Kidney tubule cell (primary cell): ENCODE results near the gene PYCARD.
A peak's percentile ranks its signal among the peaks of the same experiment; 100 is the strongest.
"Not testable (repeated sequence)": the region's sequence is repeated elsewhere in the genome, so short reads cannot be mapped to it uniquely, and the experiment has no call there.

ENCODE experiments used
- DNase-seq: peaks from one replicate; pipeline ENCODE4 v3.0.0-alpha.2; 2018; ENCODE audit warnings: low spot score

PYCARD gene

GRCh38 chr16:31202414-31203375 lies at the start of gene PYCARD:
Gene PYCARD, minus strand, starts transcription at chr16:31202760. Its CDS starts 70 bp downstream, at chr16:31202690.
- peak; percentile 51 for DNase-seq

GRCh38 chr16:31251435-31251834 lies 48.9 kb upstream of the PYCARD start:
- no peak for DNase-seq

- DNase-seq = no peak
These were observed 48.3 kb upstream of the PYCARD start for GRCh38 chr16:31250782-31251384.

- DNase-seq = no peak
These were observed 45.8 kb upstream of the PYCARD start for GRCh38 chr16:31248344-31248743.

- no peak for DNase-seq
These were observed 43.7 kb upstream of the PYCARD start for GRCh38 chr16:31246296-31246695.

- DNase-seq = not testable (repeated sequence)
These were observed 43.0 kb upstream of the PYCARD start for GRCh38 chr16:31245598-31245997.

- DNase-seq = no peak
These were observed 41.4 kb upstream of the PYCARD start for GRCh38 chr16:31243734-31244670.

- no peak for DNase-seq
These were observed 39.6 kb upstream of the PYCARD start for GRCh38 chr16:31242206-31242605.

- DNase-seq = no peak
These were observed 35.5 kb upstream of the PYCARD start for GRCh38 chr16:31238041-31238440.

GRCh38 chr16:31229501-31229900 lies 26.9 kb upstream of the PYCARD start:
- DNase-seq = no peak

GRCh38 chr16:31228206-31228605 lies 25.6 kb upstream of the PYCARD start:
- DNase-seq = no peak

- no peak for DNase-seq
These were observed 22.6 kb upstream of the PYCARD start for GRCh38 chr16:31225193-31225592.

- DNase-seq = no peak
These were observed 21.8 kb upstream of the PYCARD start for GRCh38 chr16:31224092-31224955.

- no peak for DNase-seq
These were observed 20.5 kb upstream of the PYCARD start for GRCh38 chr16:31223044-31223443.

GRCh38 chr16:31221357-31222160 lies 19.0 kb upstream of the PYCARD start:
- no peak for DNase-seq

- DNase-seq = no peak
These were observed 16.7 kb upstream of the PYCARD start for GRCh38 chr16:31219154-31219741.

- no peak for DNase-seq
These were observed 14.6 kb upstream of the PYCARD start for GRCh38 chr16:31217136-31217530.

GRCh38 chr16:31216422-31217135 lies 14.0 kb upstream of the PYCARD start, which contains the start of gene PYDC1:
Gene PYDC1, minus strand, starts transcription at chr16:31217135. Its CDS starts 107 bp downstream, at chr16:31217028.
- no peak for DNase-seq
